Caco-2 (cell line): ENCODE data around the gene TIMM44. TPM values are rescaled to one million over a fixed set of nuclear protein-coding genes. Genes with fewer than 3 reads are reported as not detected.

Experiments used
- BruUV-seq: library from RNA; stranded (reverse); fragments of 400-500 nt; replicated peaks from 2 replicates; lab custom pipeline; 2021; lab: Mats Ljungman, UMichigan
- CTCF ChIA-PET: fragments of 300-600 bp; sonication (Branson Sonifier 250); formaldehyde crosslinking; loops from one replicate; lab custom pipeline; 2022; ENCODE audit warnings: antibody characterized with exemption; lab: Charles Lee
- POLR2A ChIA-PET: fragments of 300-600 bp; sonication (Branson Sonifier 250); formaldehyde crosslinking; loops from one replicate; lab custom pipeline; 2022; ENCODE audit warnings: antibody characterized with exemption; lab: Charles Lee
- DNase-seq, 2 experiments: peaks; one replicate each; pipeline versions ENCODE4 v3.0.0 to v3.0.0-alpha.2; 2020 to 2022
- H3K27me3 ChIP-seq: replicated peaks from 2 replicates; pipeline ENCODE4 v1.6.0; 2011; ENCODE audit warnings: low read length; ENCODE audit not compliant: control insufficient read depth, insufficient read depth
- H3K36me3 ChIP-seq: 2 replicates; pipeline ENCODE4 v1.5.1; 2011; ENCODE audit warnings: low read length; ENCODE audit not compliant: control insufficient read depth, insufficient read depth
- H3K4me1 ChIP-seq: fragments of 250-450 bp; sonication (Bioruptor Pico); 2 replicates; pipeline ENCODE4 v1.5.1; 2020; ENCODE audit warnings: mild to moderate bottlenecking
- H3K4me3 ChIP-seq: 2 replicates; pipeline ENCODE4 v1.5.1; 2011; ENCODE audit warnings: low read depth, mild to moderate bottlenecking, control low read depth, low read length
- H3K9me3 ChIP-seq: fragments of 250-450 bp; sonication (Bioruptor Pico); 2 replicates; pipeline ENCODE4 v1.5.1; 2020; ENCODE audit warnings: mild to moderate bottlenecking, moderate library complexity
- H3K27ac Mint-ChIP-seq: one replicate; pipeline ENCODE4 v1.8.0; 2022; ENCODE audit warnings: mixed read lengths; ENCODE audit not compliant: unreplicated experiment
- H3K27me3 Mint-ChIP-seq: one replicate; pipeline ENCODE4 v1.8.0; 2022; ENCODE audit warnings: mixed read lengths; ENCODE audit not compliant: insufficient read depth, unreplicated experiment
- H3K36me3 Mint-ChIP-seq: one replicate; pipeline ENCODE4 v1.8.0; 2022; ENCODE audit warnings: mild to moderate bottlenecking, mixed read lengths; ENCODE audit not compliant: insufficient read depth, unreplicated experiment
- H3K4me1 Mint-ChIP-seq: one replicate; pipeline ENCODE4 v1.8.0; 2022; ENCODE audit warnings: low read depth, mixed read lengths; ENCODE audit not compliant: unreplicated experiment
- H3K4me3 Mint-ChIP-seq: one replicate; pipeline ENCODE4 v1.8.0; 2022; ENCODE audit warnings: mild to moderate bottlenecking, moderate library complexity, mixed read lengths; ENCODE audit not compliant: unreplicated experiment
- H3K9me3 Mint-ChIP-seq: one replicate; pipeline ENCODE4 v1.8.0; 2022; ENCODE audit warnings: mixed read lengths; ENCODE audit not compliant: unreplicated experiment
- intact Hi-C: fragments of 100-400 bp; cut with micrococcal nuclease; formaldehyde crosslinking; loops from one replicate; pipeline ENCODE4 v1.10.0; 2022; ENCODE audit not compliant: unreplicated experiment
- total RNA-seq: library from RNA; stranded (reverse); gene quantifications from 2 replicates; pipeline ENCODE4 v1.2.3, GENCODE V29; 2022
- TF ChIP-seq, protein P1 (sequence below), 2 experiments: fragments of 200-600 bp in 1 of 2; IDR thresholded peaks; 1 replicate in 1 of 2; 2 replicates in 1 of 2; pipeline versions ENCODE4 v1.5.1 to v1.8.0; 2011 to 2022; ENCODE audit warnings: antibody characterized with exemption in 1 of 2, control low read depth in 1 of 2, inconsistent platforms in 1 of 2, low read depth in 1 of 2, low read length in 1 of 2, mild to moderate bottlenecking in 1 of 2, moderate library complexity in 1 of 2; ENCODE audit not compliant: insufficient read depth in 1 of 2, severe bottlenecking in 1 of 2, unreplicated experiment in 1 of 2

The TIMM44 gene
- total RNA-seq, 1 experiment from 2014 or later = 129 TPM

GRCh38 chr19:7904074-7905020 lies 39.1 kb downstream of the TIMM44 start:
- Mint-ChIP-seq H3K4me3 (peak overlapping the region; percentile 92), H3K27ac (peak overlapping the region; percentile 89), H3K4me1 (peaks cover 6% of the 10 kb centered on the region), H3K9me3 (no peaks in the 10 kb centered on the region), H3K27me3 (no peaks in the 10 kb centered on the region), H3K36me3 (peaks cover 30% of the 10 kb centered on the region)
- intact Hi-C loops = no loop called here
- Histone ChIP-seq H3K4me1 (peaks cover 12% of the 10 kb centered on the region; the same call in 1 of the 2 replicates), H3K4me3 (peak overlapping the region; percentile 91), H3K36me3 (peaks cover 2% of the 10 kb centered on the region; the same call in 1 of the 2 replicates), H3K27me3 (no peaks in the 10 kb centered on the region), H3K9me3 (no peaks in the 10 kb centered on the region)
- TF ChIP-seq, protein P1, sequence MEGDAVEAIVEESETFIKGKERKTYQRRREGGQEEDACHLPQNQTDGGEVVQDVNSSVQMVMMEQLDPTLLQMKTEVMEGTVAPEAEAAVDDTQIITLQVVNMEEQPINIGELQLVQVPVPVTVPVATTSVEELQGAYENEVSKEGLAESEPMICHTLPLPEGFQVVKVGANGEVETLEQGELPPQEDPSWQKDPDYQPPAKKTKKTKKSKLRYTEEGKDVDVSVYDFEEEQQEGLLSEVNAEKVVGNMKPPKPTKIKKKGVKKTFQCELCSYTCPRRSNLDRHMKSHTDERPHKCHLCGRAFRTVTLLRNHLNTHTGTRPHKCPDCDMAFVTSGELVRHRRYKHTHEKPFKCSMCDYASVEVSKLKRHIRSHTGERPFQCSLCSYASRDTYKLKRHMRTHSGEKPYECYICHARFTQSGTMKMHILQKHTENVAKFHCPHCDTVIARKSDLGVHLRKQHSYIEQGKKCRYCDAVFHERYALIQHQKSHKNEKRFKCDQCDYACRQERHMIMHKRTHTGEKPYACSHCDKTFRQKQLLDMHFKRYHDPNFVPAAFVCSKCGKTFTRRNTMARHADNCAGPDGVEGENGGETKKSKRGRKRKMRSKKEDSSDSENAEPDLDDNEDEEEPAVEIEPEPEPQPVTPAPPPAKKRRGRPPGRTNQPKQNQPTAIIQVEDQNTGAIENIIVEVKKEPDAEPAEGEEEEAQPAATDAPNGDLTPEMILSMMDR (IDR thresholded peaks at IDR 0.05; ENCODE audit: insufficient read depth in 1 of 2, low read depth in 1 of 2, low read length in 1 of 2, severe bottlenecking in 1 of 2, unreplicated experiment in 1 of 2) = no peak
- ChIA-PET POLR2A (interaction anchor here (1.0 to 1.6 kb wide), 6 partner anchors 12 to 609 kb away, joined by 3 to 69 read pairs (median 6); partner anchors contain the start of genes LRRC8E, SNAPC2 and ZNF414), CTCF (interaction anchor here (0.6 to 1.7 kb wide), 8 partner anchors 12 to 336 kb away, joined by 3 to 21 read pairs (median 4); partner anchors contain the start of genes SNAPC2 and TIMM44)
- BruUV-seq = no TSS peak
- DNase-seq = no peak

- POLR2A ChIA-PET = interaction anchor here (0.6 to 1.6 kb wide), 9 partner anchors 13 to 610 kb away, joined by 3 to 69 read pairs (median 3); partner anchors contain the start of genes LRRC8E, SNAPC2, TIMM44 and ZNF414
- BruUV-seq = no TSS peak
- Mint-ChIP-seq H3K27me3 (no peaks in the 10 kb centered on the region), H3K36me3 (peaks cover 31% of the 10 kb centered on the region), H3K4me1 (peaks cover 6% of the 10 kb centered on the region), H3K4me3 (peak within 1 kb of the TSS; percentile 92), H3K27ac (peak within 1 kb of the TSS; percentile 89), H3K9me3 (no peaks in the 10 kb centered on the region)
- intact Hi-C loops = loop anchor here (1.0 to 2.0 kb wide), 3 partner anchors 15 to 50 kb away; partner anchors contain the start of gene LRRC8E
- Histone ChIP-seq H3K4me1 (peaks cover 12% of the 10 kb centered on the region; the same call in 1 of the 2 replicates), H3K4me3 (peak within 1 kb of the TSS; percentile 91), H3K9me3 (no peaks in the 10 kb centered on the region), H3K36me3 (peaks cover 2% of the 10 kb centered on the region; the same call in 1 of the 2 replicates), H3K27me3 (no peaks in the 10 kb centered on the region)
- CTCF ChIA-PET = interaction anchor here (0.6 to 1.7 kb wide), 8 partner anchors 13 to 335 kb away, joined by 3 to 21 read pairs (median 4); partner anchors contain the start of genes SNAPC2 and TIMM44
- TF ChIP-seq, protein P1 (IDR thresholded peaks at IDR 0.05; ENCODE audit: insufficient read depth in 1 of 2, low read depth in 1 of 2, low read length in 1 of 2, severe bottlenecking in 1 of 2, unreplicated experiment in 1 of 2) = peak; percentile 41 to 71
- peak; percentile 99 for DNase-seq
Observed at GRCh38 chr19:7903244-7904073, 40.0 kb downstream of the TIMM44 start, which contains the start of gene MAP2K7. Gene MAP2K7 (plus strand): TSS chr19:7903877. CDS start chr19:7903945, 68 bp downstream.
